T-helper 2 cell treated with Interferon-gamma antibody and Interleukin-4, amounts not matched to agents 100 ng/mL and 5 ng/mL, for 36 hours (primary cell): ENCODE results near the gene PRKAG1. TPM values are rescaled to one million over a fixed set of nuclear protein-coding genes. Genes with fewer than 3 reads are reported as not detected.

Source experiments
- intact Hi-C: fragments of 100-400 bp; cut with micrococcal nuclease; formaldehyde crosslinking; loops from one replicate; pipeline ENCODE4 v1.15.1; 2023
- total RNA-seq: library from RNA; stranded (reverse); gene quantifications from 2 replicates; pipeline ENCODE4 v1.2.3, GENCODE V29; 2022

PRKAG1 gene
- total RNA-seq, 1 donor from 2014 or later: 73.8 TPM

DNA sequence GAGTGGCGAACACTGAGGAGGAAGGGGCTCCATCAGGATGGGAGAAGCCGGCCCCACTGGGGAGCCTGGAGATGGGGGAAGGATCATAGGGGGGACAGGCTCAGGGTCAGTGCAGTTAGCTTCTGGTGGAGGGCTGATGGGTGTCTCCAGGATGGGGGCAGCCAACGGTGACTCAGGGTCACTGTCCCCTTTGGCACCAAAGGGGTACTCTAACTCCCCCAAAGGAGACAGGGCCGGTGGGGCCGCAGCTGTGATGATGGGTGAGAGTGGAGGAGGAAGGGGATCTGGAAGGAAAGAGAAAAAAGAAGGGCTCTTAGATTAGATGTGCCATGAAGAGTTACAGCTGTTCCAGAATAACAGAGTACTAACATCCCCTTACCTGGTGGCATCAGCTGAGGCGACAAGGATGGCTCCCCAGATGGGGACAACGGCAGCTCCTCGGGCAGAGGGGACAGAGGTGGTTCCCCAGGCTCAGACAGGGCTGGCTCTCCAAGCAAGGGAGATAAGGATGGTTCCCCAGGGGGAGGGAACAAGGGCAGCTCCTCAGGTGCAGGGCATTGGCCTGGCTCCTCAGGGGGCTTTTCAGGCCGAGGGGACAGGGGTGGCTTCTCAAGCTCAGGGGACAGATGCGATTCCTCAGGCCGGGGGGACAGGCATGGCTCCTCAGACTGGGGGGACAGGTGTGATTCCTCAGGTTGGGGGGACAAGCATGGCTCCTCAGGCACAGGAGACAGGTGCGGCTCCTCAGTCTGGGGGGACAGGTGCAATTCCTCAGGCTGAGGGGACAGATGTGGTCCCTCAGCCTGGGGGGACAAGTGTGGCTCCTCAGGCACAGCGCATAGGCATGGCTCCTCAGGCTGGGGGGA is 32.2 kb upstream of the PRKAG1 start:
- intact Hi-C loops: no loop called here

DNA sequence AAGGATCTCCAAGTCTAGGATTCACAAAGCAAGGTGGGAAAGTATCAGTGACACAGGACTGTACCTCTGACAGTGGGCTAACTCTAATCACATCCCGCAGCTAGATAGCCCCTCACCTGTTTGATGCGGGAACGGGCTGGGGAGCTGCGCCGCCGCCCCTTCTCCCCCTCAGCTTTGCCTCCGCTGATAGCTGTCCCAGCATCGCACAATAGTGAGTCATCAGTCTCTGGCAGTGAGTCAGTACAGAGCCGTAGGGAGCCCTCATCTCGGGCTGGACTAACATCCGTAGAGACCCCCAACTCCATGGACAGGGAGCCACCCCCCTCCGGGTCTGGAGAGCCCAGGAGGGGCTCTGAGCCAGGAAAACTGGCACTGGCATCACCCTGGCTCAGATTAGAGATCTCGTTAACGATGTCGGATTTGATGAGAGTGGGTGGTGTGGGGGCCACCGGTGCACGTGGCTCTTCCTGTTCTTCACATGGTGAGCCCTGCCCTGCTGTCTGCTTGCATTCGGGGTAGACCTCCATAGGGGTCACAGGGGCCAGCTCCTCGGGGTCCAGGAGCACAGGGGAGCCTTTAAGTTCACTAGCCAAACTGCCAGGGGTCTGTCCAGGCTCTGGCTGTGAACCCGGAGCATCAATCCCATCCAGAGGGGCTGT is 31.1 kb upstream of the PRKAG1 start:
- intact Hi-C loops: no loop called here

DNA sequence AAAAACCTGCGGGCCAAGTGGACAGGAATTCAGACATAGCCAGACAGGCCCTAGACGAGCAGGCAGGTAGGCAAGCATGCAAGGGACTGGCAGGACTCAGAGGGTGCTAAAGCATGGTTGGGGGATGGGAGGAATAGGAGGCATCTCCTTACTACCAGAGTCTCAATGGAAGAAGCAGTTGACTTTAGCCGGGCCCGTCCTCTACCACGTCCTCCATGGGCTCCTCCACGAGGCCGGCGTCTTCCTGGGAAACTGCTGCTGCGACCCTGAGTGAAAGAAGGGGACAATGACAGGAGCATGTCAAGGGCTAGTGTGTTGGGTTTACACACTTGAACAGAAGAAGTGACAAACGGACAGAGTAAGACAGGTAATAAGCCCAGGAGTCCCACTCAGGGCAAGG is 30.4 kb upstream of the PRKAG1 start:
- intact Hi-C loops: no loop called here

DNA sequence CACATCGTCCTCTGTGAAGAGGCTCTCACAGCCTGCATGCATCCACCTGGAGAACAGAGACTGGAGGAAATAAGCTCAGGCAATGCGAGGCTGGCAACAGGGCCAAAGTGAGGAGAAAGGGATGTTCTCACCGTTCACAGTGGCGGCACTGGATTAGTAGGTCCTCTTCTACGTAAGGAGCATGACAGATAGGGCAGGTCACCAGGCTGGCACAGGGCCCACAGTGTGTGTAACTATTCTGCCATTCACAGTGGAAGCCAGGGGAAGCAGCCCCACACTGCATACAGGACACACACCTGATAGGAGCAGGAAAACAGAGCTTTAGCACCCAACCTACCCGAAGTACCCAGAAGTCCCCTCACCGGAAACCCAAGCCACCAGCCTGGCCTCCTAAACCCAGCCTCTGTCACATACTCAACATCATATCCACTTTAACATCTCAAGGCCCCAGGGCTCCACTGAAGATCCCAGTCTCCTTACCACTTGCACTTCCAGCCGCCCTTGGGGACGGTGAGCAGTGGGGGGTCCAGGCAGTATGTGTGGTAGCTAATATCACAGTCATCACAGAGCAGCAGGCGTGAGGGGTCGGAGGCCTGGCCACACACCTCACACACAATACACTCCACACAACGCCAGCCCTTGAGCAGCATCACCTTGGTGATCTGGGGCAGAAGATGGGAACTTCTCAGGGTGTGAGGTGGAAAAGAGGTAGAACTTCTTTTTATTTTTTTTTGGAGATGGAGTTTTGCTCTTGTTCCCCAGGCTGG is 27.7 kb upstream of the PRKAG1 start:
- intact Hi-C loops: no loop called here

DNA sequence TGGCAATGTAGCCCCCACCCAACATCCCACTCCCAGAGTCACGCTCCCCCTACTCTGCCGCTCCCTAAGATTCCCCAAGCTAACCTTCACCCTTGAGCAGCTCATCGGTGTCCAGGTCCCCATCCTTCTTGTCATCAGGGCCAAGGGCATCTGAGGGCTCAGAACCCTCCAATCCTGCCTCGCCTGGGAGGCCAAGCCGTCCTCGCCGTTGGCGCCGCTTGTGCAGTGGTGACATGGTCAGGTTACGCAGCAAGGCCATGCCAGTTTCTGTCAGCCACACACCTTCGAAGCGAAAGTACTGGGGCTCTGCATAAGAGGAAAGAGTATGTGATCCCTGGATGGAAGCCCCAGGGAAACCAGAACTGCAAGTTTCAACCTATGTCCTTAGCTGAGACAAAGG is 26.1 kb upstream of the PRKAG1 start:
- intact Hi-C loops: no loop called here

DNA sequence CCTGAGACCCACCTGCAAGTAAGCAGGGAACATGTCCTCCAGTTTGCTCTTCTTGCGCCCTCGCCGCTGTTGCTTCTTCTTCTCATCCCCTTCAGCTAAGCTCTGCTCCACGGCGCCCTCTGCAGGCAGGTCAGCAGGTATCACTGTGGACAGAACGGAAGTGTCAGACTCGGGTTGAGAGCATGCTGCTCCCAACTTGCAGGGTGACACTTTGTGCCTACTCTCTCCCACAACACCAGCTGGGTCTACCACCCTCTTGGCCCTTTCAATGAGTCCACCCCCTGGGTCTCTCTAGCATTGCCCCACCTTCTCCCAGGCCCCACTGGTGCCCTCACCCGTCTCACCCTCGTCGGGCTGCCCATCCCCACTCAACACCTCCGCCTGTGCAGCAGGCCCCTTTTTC is 25.3 kb upstream of the PRKAG1 start:
- intact Hi-C loops: no loop called here

DNA sequence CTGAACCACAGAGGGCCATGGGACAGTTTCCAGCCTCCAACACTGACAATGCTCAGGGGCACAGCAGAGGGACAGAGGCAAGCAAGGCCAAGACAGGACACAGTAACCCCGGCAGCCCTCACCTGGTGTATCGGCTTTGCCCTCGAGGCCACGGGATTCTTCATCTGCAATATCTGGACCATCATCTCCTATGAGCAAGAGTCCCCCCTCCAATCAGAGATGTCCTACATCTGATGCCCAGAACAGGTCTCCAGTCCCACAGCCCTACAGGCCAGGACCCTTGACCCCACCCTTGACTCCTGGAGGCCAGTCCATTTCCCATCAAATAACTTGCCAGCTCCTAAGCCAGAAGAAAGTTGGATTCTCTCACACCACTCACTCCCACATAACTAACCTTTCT is 24.7 kb upstream of the PRKAG1 start:
- intact Hi-C loops: no loop called here

DNA sequence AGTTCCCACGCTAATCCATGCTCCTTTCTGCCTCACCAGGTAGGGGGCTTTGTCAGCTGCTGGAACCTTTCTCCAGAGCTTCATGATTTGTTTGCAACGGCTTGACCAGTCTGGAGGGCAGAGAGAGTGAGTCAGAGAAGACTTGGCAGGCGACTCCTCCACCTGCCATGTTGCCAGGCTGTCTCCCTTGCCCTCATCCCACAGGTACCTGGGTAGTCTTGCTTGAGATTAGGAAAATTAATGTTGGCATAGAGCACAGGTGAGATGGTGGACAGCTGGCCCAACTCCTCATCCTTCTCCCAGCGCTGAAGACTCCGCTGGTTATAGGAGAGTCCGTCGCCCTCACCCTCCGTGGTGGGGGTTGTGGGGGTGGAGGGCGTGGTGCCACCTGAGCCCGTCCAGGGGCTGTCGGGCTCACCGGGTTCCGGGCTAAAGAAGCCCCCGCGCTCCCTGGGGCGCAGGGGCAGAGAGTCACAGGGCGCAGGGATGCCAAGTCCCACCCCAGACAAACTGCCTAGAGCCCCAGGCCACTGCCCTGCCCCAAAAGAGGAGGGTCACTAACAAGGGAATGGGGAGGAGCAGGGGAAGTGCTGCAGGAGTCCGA is 23.4 kb upstream of the PRKAG1 start:
- intact Hi-C loops: no loop called here

DNA sequence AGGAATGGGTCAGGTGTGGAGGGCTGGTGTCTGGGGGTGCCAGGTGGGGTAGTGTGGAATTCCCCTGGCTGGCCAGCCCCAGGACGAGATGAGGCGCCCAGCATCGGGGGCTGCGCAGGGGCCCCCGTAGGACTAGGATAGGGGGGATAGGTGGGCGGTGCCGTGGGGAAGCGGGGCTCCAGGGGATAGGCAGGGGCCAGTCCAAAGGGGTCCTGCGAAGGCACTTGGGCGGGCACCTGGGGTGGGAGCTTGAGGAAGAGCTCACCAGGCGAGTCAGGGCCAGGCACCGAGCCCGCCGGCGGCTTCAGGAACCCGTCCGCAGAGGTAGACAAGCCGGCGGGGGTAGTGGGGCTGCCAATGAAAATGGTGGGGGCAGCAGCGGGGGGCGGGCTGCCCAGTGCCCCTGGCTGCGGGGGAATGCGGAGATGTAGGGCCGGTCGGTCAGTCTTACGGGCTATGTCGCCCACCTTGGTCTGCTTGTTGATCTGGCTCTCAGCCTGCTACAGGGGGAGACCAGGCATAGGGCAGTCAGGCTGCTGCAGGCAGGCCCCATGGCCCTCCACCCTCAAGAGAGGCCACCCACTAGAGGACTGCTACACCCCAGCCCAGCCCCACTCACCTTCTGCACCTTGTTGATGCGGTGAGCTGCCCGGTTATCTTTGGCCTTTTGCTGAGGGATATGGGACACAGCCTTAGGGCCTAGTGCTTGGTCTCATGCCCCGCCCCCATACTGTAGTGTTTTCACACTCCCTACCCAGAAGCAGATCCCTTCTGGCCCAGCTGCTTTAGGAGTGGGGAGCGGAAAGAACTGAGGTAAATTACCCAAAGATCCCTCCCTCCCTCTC is 22.7 kb upstream of the PRKAG1 start:
- intact Hi-C loops: no loop called here

DNA sequence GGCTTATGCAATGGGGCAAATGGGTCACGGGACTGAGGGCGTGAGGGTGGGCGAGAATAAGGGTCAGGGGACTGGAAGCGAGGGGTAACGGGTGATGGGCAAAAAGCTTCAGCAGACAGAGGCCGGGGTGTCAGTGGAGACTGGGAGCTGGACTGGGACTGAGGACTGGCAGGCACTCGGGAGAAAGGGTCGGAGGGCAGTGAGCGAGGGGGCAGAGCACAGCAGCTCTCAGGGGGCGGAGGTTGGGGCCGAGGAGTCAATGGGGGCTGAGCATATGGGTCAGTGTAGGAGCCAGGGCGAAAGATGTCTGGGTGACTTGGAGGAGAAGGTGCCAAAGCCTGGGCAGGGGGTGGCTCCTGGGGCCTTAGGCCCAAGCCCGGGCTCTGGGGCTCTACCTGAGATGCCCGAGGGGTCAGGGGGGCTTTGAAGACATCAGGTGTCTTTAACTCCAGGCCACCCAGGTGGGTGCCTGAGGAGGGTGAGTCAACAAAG is 21.8 kb upstream of the PRKAG1 start:
- intact Hi-C loops: no loop called here

DNA sequence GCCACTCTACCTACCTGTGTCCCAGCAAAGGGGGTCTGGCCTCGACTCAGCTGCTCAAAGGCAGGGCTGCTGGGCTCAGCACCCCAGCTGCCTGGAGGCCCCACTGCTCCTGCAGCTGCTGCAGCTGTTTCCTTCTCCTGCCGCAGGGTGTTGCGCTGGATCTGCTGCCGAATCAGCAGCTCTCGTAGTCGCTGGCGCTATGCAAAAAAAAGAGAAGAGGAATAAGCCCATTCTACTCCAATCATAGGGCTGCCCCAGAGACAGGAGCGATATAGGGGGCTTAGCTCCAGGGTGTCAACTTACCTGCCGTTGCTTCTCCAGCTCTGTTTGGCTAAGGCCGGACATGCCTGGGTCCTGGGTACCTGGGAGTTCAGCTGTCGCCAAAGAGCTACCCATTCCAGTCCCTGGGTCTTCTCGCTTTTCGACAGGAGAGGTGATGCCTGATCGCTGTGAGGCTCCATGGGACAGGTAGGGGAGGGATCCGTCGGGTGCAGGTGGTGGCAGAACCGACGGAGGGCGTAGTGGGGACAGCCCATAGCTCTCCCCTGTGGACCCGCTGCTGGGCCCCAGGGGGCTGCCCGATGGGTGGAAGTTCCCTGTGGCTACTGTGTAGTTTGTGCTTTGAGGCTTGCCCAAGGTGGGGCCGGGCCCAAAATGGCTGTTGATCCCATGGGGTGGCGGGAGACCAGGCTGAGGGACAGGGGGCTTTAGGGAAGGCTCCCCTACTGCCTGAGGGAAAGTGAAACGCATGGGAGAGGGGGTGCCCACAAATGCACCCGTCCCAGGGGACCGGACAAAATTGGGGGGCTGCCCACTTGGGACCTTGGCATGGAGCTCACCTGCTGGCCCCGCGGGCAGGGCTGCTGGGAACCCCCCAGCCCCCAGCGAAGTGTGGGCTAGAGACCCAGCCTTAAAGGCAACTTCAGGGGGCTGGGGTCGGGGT is 21.1 kb upstream of the PRKAG1 start:
- intact Hi-C loops: no loop called here

DNA sequence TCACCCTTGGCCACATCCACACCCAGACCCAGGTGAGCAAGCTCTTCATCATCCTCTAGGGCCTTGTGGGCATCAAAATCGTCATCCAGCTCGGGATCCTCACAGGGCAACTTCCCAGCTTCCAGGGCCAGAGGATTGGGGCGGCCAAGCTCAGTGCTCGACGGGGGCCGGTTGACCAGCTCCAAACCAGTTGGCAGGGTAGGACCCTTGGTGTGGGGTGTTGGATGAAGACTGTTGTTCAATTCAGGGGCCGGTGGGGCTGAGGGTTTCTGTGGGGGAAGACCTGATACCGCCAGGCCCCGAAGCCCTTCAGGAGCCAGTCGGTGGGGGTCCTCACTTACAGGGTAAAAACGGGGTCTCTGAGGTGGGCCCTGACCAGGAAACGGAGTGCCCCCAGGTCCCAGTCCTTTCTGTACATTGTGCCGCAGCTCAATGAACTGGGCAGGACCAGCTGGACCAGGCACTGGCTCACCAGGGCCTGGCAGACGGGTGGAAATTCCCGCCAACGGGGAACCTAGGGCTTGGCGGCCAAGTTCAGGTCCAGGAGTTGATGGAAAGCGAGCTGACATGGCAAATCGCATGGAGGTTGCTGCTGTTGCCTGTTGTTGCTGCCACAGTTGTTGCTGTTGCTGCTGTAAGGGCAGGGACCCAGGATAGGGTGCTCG is 19.8 kb upstream of the PRKAG1 start:
- intact Hi-C loops: no loop called here

DNA sequence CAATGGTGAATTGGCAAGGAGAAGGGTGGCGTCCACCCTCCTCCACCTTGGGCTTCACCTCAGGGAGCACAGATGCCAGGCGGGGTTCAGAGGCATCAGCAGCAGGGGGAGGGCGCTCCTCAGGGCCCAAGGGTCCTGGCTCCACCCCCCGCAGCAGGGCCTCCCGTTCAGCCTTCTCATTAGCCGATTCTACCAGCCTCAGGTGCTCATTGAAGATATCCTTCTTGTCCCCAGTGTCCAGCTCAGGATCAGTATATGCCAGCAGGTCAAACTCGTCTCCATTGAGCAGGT is 19.3 kb upstream of the PRKAG1 start:
- intact Hi-C loops: no loop called here

DNA sequence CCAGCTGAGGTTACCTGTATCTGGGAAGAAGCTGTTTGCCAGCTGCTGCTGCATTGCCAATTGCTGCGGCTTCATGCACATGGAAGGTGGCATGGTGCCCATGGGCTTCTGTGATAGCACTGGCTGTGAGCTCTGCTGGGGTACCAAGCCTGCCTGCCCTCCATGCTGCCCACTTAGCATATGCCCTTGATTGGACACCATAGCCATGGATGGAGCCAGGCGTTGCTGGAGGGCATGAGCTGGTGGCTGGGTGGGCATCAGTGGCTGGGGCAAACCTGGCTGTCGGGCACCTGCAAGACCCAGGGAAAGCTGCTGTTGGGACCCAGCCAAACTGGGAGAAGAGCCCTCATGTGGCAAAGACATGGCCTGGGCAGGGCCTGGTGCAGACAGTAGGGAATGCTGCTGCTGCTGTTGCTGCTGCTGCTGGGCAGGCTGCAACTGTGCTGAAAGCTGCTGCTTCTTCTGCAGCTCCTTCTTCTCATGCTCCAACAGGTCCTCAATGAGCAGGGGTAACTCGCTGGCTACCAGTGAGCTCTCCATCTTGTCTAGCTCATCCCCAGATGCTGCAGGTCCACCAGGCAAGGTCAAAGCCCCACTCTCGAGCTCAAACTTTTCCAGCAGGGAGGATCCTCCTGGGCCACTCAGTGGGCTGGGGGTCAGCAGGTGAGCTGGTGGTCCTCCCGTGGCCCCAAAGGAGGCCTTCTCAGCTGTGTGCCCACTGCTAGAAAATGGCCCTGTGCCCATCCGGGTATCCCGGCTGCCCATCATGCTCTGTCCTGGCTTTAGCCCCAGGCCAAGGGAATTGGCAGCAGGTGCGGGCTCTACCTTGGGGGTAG is 18.8 kb upstream of the PRKAG1 start:
- intact Hi-C loops: no loop called here

DNA sequence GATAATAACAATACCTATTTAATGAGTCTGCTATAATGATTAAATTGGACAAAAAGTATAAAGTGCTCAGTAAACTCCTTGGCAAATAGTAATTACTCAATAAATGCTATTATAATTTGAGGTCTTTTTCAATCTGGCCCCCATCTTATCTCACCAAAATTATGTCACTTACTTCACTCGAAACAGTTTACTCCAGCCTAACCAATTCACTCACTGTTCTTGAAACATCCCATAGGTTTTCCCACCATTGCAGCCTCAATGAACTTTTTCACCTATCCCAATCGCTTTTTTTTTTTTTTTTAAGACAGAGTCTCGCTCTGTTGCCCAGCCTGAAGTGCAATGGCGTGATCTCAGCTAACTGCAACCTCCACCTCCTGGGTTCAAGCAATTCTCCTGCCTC is 17.5 kb upstream of the PRKAG1 start:
- intact Hi-C loops: no loop called here

DNA sequence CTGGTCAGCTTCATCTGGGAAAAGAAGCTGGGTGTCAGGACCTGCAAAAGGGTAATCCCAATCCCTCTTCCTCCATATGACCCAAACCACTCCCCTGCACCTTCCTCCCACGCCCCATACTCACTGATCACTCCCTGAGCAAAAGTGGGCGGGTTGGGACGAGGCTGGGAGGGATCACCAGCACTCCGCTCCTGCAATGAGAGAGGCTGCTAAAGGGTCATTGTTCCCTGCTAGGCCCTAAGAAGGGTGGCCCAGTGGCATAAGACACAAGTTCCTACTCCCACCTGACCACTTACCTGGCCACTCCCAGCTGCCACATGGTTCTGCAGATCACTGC is 15.7 kb upstream of the PRKAG1 start:
- intact Hi-C loops: no loop called here

DNA sequence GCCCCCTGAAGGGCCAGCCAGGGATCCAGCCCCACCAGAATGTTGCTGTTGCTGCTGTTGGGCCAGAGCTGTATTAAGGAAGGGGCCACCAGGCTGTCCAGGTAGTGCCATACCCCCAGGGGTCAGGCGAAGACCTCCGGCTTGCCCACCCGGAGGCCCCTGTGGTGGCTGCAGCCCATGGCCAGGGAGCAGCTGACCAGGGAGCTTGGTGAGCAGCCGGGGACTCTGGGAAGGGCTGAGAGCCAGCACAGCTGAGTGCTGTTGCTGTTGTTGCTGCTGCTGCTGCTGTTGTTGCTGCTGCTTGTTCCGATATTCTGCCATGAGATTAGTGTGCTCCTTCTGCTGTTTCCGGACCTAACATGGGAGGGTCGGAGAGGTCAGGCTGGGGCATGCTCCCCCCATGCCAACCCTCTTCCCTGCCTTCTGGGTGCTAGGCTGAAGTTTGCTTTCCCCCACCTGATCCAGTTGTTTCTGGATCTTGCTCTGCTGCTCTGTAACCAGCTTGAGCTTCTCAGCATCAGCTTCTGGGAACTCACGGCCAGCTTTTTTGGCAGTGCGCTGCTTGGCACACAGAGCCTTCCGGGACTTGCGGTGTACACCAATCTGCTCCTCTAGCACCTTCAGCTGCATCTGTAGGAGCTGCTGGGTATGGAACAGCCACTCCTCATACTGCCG is 15.2 kb upstream of the PRKAG1 start:
- intact Hi-C loops: no loop called here
